Measurements from ENCODE around the gene GPR146.

- no peak for TF ChIP-seq GATA3 (IDR thresholded peaks at IDR 0.05; ENCODE audit: low read depth, low read length)
- TF ChIP-seq GATA2 (IDR thresholded peaks at IDR 0.05; ENCODE audit: low read depth, low read length) = no peak
Measured at GRCh38 chr7:1055956-1056784, 11.8 kb downstream of the GPR146 start.

Data from SH-SY5Y (cell line).